OCI-LY7 (cell line): ENCODE data around the gene NOL7.

Experiments
- CTCF ChIP-seq: fragments of 200-600 bp; sonication (generic); conservative IDR thresholded peaks from 2 replicates; pipeline ENCODE4 v1.5.1; 2014; ENCODE audit warnings: mild to moderate bottlenecking, antibody characterized with exemption, low read length, moderate library complexity, mixed read lengths
- EZH2phosphoT487 ChIP-seq: fragments of 200-600 bp; sonication (generic); IDR thresholded peaks from 2 replicates; pipeline ENCODE4 v1.6.1; 2018; ENCODE audit warnings: low read depth, borderline replicate concordance, mild to moderate bottlenecking, mixed run types, antibody characterized with exemption, low read length, moderate library complexity, mixed read lengths

GRCh38 chr6:13648850-13649249 is 33.7 kb downstream of the NOL7 start:
- TF ChIP-seq CTCF (no peak), EZH2phosphoT487 (no peak)
